ENCODE results near the gene METTL8.

Gene METTL8

DNA sequence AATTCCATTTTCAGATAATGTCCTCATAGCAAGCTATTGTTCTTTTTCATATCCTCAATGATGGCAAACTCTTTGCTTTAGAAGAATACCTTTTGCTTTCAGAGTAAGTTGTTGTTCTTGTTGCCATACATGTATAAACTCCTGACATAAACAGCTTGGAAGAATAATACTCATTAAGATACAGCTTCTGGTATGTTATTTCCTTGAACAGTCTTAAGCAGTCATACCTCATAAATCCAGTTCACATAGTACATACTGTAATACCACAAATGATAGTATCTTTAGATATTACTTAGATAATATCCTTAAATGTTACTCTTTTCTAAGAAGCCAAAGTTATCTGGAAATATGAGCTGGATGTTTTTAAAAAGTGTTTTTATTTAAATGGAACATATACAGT lies 23.2 kb downstream of the METTL8 start:
- Histone ChIP-seq H3K36me3 (ENCODE audit: low read length) (no peaks in the 10 kb centered on the region), H3K9me3 (ENCODE audit: insufficient read depth, low read length) (no peaks in the 10 kb centered on the region), H3F3A (ENCODE audit: insufficient read depth) (peaks cover 11% of the 10 kb centered on the region; the same call in 1 of the 2 replicates), H3K4me3 (ENCODE audit: insufficient read depth, low read length, poor library complexity, severe bottlenecking) (no peak overlapping the region), H3K27me3 (ENCODE audit: low read length) (no peaks in the 10 kb centered on the region), H3K4me2 (ENCODE audit: low read depth, low read length, poor library complexity, severe bottlenecking) (no peak overlapping the region), H3K9me2 (replicated peaks; ENCODE audit: insufficient read depth, low read length) (no peaks in the 10 kb centered on the region), H4K20me1 (ENCODE audit: low read depth, low read length) (no peaks in the 10 kb centered on the region), H3K79me2 (ENCODE audit: insufficient read depth, low read length) (peaks cover 49% of the 10 kb centered on the region), H3K9ac (ENCODE audit: low read length) (no peak overlapping the region), H2AFZ (ENCODE audit: low read depth, low read length, severe bottlenecking) (no peak overlapping the region), H3K27ac (ENCODE audit: low read depth, low read length) (peak overlapping the region; percentile 16; the same call in 1 of the 2 replicates)
- TF ChIP-seq, protein P1, sequence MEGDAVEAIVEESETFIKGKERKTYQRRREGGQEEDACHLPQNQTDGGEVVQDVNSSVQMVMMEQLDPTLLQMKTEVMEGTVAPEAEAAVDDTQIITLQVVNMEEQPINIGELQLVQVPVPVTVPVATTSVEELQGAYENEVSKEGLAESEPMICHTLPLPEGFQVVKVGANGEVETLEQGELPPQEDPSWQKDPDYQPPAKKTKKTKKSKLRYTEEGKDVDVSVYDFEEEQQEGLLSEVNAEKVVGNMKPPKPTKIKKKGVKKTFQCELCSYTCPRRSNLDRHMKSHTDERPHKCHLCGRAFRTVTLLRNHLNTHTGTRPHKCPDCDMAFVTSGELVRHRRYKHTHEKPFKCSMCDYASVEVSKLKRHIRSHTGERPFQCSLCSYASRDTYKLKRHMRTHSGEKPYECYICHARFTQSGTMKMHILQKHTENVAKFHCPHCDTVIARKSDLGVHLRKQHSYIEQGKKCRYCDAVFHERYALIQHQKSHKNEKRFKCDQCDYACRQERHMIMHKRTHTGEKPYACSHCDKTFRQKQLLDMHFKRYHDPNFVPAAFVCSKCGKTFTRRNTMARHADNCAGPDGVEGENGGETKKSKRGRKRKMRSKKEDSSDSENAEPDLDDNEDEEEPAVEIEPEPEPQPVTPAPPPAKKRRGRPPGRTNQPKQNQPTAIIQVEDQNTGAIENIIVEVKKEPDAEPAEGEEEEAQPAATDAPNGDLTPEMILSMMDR (IDR thresholded peaks at IDR 0.05; ENCODE audit: insufficient read depth, low read length, poor library complexity, severe bottlenecking) = no peak
- TF ChIP-seq EZH2phosphoT487 (conservative IDR thresholded peaks at IDR 0.05; ENCODE audit: low read length) = no peak

DNA sequence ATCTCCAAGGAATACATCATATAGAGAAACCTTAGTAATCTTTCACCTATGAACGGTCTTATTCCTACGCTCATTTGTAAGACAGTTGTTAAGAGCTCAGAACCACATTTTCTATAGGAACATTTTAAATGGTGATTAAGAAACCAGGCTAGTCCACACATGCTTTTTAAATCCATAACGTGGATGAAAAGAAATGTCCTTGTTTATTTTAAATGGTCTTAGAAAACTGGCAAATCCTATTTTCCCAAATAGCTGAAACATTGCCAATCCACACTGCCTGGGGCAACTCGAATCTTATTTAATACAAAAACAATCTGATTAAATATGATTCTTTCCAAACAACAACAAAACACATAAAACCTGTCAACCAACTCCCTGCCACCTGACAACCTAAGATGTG lies 23.7 kb downstream of the METTL8 start:
- Histone ChIP-seq H3K4me2 (ENCODE audit: low read depth, low read length, poor library complexity, severe bottlenecking) (no peak overlapping the region), H3K27ac (ENCODE audit: low read depth, low read length) (peak overlapping the region; percentile 16; the same call in 1 of the 2 replicates)

DNA sequence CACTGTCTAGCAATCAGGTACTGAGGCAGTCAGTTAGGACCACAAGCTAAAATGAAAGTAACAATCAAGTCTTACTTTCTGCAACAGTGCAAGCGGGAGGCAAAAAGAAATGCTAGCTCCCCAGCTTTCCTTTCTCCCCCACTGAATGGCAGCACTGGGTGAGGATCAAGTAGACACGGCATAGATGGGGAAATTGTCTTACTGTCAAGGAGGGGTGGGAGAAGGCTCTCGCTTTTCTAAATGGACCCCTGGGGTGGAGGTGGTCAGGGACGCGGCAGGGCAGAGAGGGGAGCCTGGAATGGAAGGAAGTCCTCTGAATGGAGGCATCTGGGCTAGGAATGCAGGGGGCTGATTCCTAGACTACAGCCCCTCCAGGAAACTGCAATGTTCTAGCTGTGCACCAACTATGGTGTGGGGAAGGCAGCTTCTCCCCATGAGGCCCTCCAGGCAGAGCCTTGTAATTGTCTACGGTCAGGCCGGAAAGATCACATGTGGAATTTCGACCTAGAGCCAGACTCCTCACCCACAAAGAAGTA lies 24.3 kb downstream of the METTL8 start:
- H3K79me2 ChIP-seq (ENCODE audit: insufficient read depth, low read length) = peaks cover 46% of the 10 kb centered on the region
- no peaks in the 10 kb centered on the region for H3K27me3 ChIP-seq (ENCODE audit: low read length)
- H3K4me2 ChIP-seq (ENCODE audit: low read depth, low read length, poor library complexity, severe bottlenecking) = no peak overlapping the region
- H3K9me3 ChIP-seq (ENCODE audit: insufficient read depth, low read length) = no peaks in the 10 kb centered on the region
- no peaks in the 10 kb centered on the region for H3K9me2 ChIP-seq (replicated peaks; ENCODE audit: insufficient read depth, low read length)
- no peaks in the 10 kb centered on the region for H4K20me1 ChIP-seq (ENCODE audit: low read depth, low read length)
- TF ChIP-seq, protein P1 (IDR thresholded peaks at IDR 0.05; ENCODE audit: insufficient read depth, low read length, poor library complexity, severe bottlenecking) = no peak
- no peak for TF ChIP-seq EZH2phosphoT487 (conservative IDR thresholded peaks at IDR 0.05; ENCODE audit: low read length)
- H3K4me3 ChIP-seq (ENCODE audit: insufficient read depth, low read length, poor library complexity, severe bottlenecking) = no peak overlapping the region
- H3K36me3 ChIP-seq (ENCODE audit: low read length) = no peaks in the 10 kb centered on the region
- no peak overlapping the region for H3K9ac ChIP-seq (ENCODE audit: low read length)
- peaks cover 15% of the 10 kb centered on the region; the same call in 1 of the 2 replicates for H3F3A ChIP-seq (ENCODE audit: insufficient read depth)
- no peak overlapping the region for H3K27ac ChIP-seq (ENCODE audit: low read depth, low read length)
- no peak overlapping the region for H2AFZ ChIP-seq (ENCODE audit: low read depth, low read length, severe bottlenecking)

More for the DNA sequence above, 23.7 kb downstream of the METTL8 start:
- Histone ChIP-seq H3K9me2 (replicated peaks; ENCODE audit: insufficient read depth, low read length) (no peaks in the 10 kb centered on the region), H3K9me3 (ENCODE audit: insufficient read depth, low read length) (no peaks in the 10 kb centered on the region), H3K4me3 (ENCODE audit: insufficient read depth, low read length, poor library complexity, severe bottlenecking) (no peak overlapping the region), H3F3A (ENCODE audit: insufficient read depth) (peaks cover 14% of the 10 kb centered on the region; the same call in 1 of the 2 replicates), H2AFZ (ENCODE audit: low read depth, low read length, severe bottlenecking) (no peak overlapping the region), H4K20me1 (ENCODE audit: low read depth, low read length) (no peaks in the 10 kb centered on the region), H3K9ac (ENCODE audit: low read length) (no peak overlapping the region), H3K79me2 (ENCODE audit: insufficient read depth, low read length) (peaks cover 46% of the 10 kb centered on the region), H3K27me3 (ENCODE audit: low read length) (no peaks in the 10 kb centered on the region), H3K36me3 (ENCODE audit: low read length) (no peaks in the 10 kb centered on the region)
- TF ChIP-seq EZH2phosphoT487 (conservative IDR thresholded peaks at IDR 0.05; ENCODE audit: low read length) = no peak
- TF ChIP-seq, protein P1 (IDR thresholded peaks at IDR 0.05; ENCODE audit: insufficient read depth, low read length, poor library complexity, severe bottlenecking) = no peak
